Neural crest cell (in vitro differentiated cells): ENCODE measurements around the gene COX7A1. TPM values are rescaled to one million over a fixed set of nuclear protein-coding genes. Genes with fewer than 3 reads are reported as not detected.
"Not testable (repeated sequence)": the region's sequence is repeated elsewhere in the genome, so short reads cannot be mapped to it uniquely, and the experiment has no call there.

Experiments
- DNase-seq: peaks from one replicate; pipeline ENCODE4 v3.0.0; 2021; ENCODE audit warnings: low read depth, mixed read lengths, low spot score
- H3K27ac Mint-ChIP-seq: one replicate; pipeline ENCODE4 v1.8.0; 2021; ENCODE audit warnings: mild to moderate bottlenecking, mixed read lengths; ENCODE audit not compliant: unreplicated experiment
- H3K27me3 Mint-ChIP-seq: 2 replicates; pipeline ENCODE4 v1.8.0; 2021; ENCODE audit warnings: low read depth, mild to moderate bottlenecking, mixed read lengths
- H3K36me3 Mint-ChIP-seq: 2 replicates; pipeline ENCODE4 v1.8.0; 2021; ENCODE audit warnings: low read depth, mild to moderate bottlenecking, mixed read lengths
- H3K4me1 Mint-ChIP-seq: 2 replicates; pipeline ENCODE4 v1.8.0; 2021; ENCODE audit warnings: mixed read lengths
- H3K4me3 Mint-ChIP-seq: one replicate; pipeline ENCODE4 v1.8.0; 2021; ENCODE audit warnings: mild to moderate bottlenecking, mixed read lengths
- H3K9me3 Mint-ChIP-seq: 2 replicates; pipeline ENCODE4 v1.8.0; 2021; ENCODE audit warnings: mixed read lengths
- long read RNA-seq: library from polyadenylated mRNA; unstranded; transcript quantifications from one replicate; pipeline ENCODE4 v2.0.0, GENCODE V29; 2020
- total RNA-seq: library from RNA; stranded (reverse); gene quantifications from 2 replicates; pipeline ENCODE4 v1.2.1, GENCODE V29; 2021
- TF ChIP-seq, protein P1 (sequence below): fragments of 200-600 bp; sonication (generic); conservative IDR thresholded peaks from 2 replicates; pipeline ENCODE4 v1.5.0; 2021; ENCODE audit warnings: antibody characterized with exemption, mild to moderate bottlenecking

The COX7A1 gene
- total RNA-seq: not detected in 2 replicates
- long read RNA-seq: 0 reads

- Mint-ChIP-seq H3K36me3 (no peaks in the 10 kb centered on the region), H3K4me1 (peaks cover 14% of the 10 kb centered on the region), H3K27me3 (no peaks in the 10 kb centered on the region), H3K4me3 (no peak within 1 kb of the TSS), H3K9me3 (no peaks in the 10 kb centered on the region), H3K27ac (no peak within 1 kb of the TSS)
- DNase-seq: no peak
- TF ChIP-seq, protein P1, sequence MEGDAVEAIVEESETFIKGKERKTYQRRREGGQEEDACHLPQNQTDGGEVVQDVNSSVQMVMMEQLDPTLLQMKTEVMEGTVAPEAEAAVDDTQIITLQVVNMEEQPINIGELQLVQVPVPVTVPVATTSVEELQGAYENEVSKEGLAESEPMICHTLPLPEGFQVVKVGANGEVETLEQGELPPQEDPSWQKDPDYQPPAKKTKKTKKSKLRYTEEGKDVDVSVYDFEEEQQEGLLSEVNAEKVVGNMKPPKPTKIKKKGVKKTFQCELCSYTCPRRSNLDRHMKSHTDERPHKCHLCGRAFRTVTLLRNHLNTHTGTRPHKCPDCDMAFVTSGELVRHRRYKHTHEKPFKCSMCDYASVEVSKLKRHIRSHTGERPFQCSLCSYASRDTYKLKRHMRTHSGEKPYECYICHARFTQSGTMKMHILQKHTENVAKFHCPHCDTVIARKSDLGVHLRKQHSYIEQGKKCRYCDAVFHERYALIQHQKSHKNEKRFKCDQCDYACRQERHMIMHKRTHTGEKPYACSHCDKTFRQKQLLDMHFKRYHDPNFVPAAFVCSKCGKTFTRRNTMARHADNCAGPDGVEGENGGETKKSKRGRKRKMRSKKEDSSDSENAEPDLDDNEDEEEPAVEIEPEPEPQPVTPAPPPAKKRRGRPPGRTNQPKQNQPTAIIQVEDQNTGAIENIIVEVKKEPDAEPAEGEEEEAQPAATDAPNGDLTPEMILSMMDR: no peak
These were observed at the start of gene COX7A1 for GRCh38 chr19:36152352-36153091. Gene COX7A1, minus strand, starts transcription at chr19:36152447. Its CDS starts 40 bp downstream, at chr19:36152407.

- TF ChIP-seq, protein P1: no peak
- H3K27ac Mint-ChIP-seq: no peak overlapping the region
- peaks cover 3% of the 10 kb centered on the region for H3K36me3 Mint-ChIP-seq
- H3K4me1 Mint-ChIP-seq: no peaks in the 10 kb centered on the region
- H3K4me3 Mint-ChIP-seq: no peak overlapping the region
- no peaks in the 10 kb centered on the region for H3K27me3 Mint-ChIP-seq
- no peak for DNase-seq
- H3K9me3 Mint-ChIP-seq: no peaks in the 10 kb centered on the region
These were observed 49.4 kb upstream of the COX7A1 start for GRCh38 chr19:36201684-36202083.

- TF ChIP-seq, protein P1: no peak
- DNase-seq: no peak
- H3K27ac Mint-ChIP-seq: no peak overlapping the region
- peaks cover 3% of the 10 kb centered on the region for H3K36me3 Mint-ChIP-seq
- H3K4me1 Mint-ChIP-seq: no peaks in the 10 kb centered on the region
- H3K4me3 Mint-ChIP-seq: no peak overlapping the region
- H3K9me3 Mint-ChIP-seq: no peaks in the 10 kb centered on the region
- H3K27me3 Mint-ChIP-seq: no peaks in the 10 kb centered on the region
These were observed 45.9 kb upstream of the COX7A1 start for GRCh38 chr19:36198119-36198518.

- H3K4me3 Mint-ChIP-seq: no peak overlapping the region
- no peak overlapping the region for H3K27ac Mint-ChIP-seq
- H3K4me1 Mint-ChIP-seq: no peaks in the 10 kb centered on the region
- no peaks in the 10 kb centered on the region for H3K9me3 Mint-ChIP-seq
- TF ChIP-seq, protein P1: no peak
- H3K36me3 Mint-ChIP-seq: no peaks in the 10 kb centered on the region
- DNase-seq: no peak
- no peaks in the 10 kb centered on the region for H3K27me3 Mint-ChIP-seq
These were observed 44.0 kb upstream of the COX7A1 start for GRCh38 chr19:36196249-36196648.

DNA sequence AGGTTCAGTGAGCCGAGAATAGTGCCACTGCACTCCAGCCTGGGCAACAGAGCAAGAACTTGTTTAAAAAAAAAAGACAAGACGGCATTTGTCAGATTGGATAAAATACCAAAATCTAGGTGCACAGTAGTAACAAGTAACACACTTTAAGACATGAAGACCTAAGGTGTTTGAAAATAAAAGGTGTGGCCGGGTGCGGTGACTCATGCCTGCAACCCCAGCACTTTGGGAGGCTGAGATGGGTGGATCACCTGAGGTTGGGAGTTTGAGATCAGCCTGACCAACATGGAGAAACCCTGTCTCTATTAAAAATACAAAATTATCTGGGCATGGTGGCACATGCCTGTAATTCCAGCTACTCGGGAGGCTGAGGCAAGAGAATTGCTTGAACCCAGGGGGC lies 34.5 kb upstream of the COX7A1 start:
- H3K27ac Mint-ChIP-seq, H3K36me3 Mint-ChIP-seq, H3K4me1 Mint-ChIP-seq, H3K9me3 Mint-ChIP-seq, H3K27me3 Mint-ChIP-seq, H3K4me3 Mint-ChIP-seq, DNase-seq: not testable (repeated sequence)

DNA sequence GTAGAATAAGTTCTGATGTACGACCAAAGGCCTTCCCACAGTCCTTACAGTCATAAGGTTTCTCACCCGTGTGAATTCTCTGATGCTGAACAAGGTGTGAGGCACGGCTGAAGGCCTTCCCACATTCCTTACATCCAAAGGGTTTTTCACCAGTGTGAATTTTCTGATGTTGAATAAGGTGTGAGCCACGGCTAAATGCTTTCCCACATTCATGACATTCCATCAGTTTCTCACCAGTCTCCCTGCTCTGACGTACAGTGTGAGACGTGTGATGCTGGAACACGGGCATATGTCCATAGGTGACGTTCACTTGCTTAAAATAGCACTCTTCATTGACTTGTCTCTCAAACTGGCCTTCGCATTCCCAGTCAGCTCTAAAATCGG lies 31.0 kb upstream of the COX7A1 start:
- DNase-seq: no peak
- Mint-ChIP-seq H3K27me3 (no peaks in the 10 kb centered on the region), H3K27ac (no peak overlapping the region), H3K4me3 (no peak overlapping the region), H3K9me3 (no peaks in the 10 kb centered on the region), H3K36me3 (no peaks in the 10 kb centered on the region), H3K4me1 (no peaks in the 10 kb centered on the region)
- TF ChIP-seq, protein P1: no peak
